GM19193 (cell line): ENCODE results near the gene CACNG3.

Experiments used
- POLR2A ChIP-seq: IDR thresholded peaks from 4 replicates; pipeline ENCODE4 v1.6.1; 2011; ENCODE audit not compliant: insufficient read depth, insufficient read length; ENCODE audit errors: extremely low read depth

The CACNG3 gene

GRCh38 chr16:24302636-24303035, 46.5 kb downstream of the CACNG3 start:
- no peak for TF ChIP-seq POLR2A

DNA sequence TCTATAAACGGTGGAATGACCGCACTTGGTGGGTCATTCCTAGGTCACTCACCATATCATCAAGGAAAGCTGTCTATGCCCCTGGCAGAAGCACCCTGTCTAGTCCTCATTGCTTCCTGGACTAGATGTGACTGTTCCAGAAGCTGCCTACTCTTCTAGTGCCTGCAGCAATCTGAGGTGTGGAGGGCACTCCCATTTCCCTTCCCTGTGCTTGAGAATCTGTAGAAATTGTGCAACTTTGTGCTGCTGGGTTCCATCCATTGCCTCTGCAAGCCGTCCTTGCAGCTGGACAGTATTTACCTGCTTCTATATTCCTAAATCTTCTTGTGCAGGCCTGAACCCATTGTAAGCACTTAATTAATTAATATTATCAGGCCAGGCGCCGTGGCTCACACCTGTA, 52.1 kb downstream of the CACNG3 start:
- no peak for TF ChIP-seq POLR2A

DNA sequence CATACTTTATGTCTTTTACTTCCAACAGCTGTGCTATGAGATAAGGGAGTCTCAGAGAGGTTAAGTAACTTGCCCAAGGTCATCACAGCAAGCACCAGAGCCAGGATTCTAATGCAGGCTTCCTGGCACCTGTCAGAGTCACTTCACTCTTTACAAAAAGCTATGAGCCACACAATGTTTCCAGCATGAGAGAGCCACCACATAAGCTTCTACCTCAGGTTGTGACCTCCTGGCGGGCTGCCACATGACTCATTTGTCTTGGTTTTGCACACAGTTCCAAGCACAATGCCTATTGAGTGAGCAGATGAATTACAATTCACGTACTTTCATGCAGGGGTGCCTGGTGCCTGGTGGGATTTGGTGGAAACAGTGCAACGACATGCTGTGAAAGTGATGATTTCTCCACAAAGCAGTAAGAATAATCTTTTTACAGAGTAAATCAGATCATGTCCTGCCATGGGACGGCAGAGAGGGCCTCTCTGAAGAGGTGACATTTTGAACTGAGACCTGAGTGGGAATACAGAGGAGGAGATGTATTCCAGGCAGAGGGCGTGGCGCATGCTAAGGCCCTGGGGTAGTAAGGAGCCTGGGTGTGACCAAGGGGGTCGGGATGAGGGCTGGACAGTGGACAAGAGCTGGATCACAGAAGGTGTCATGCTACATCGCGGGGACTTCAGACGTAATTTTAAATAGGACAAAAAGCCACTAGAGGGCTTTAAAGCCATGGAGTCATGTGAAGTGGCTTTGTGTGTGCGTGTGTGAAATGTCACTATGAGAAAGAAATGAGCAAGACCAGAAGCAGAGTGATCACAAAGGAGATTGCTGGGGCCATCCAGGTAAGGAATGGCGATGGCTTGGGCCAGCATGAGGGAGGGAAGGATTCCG, 53.4 kb downstream of the CACNG3 start:
- no peak for TF ChIP-seq POLR2A

- no peak for TF ChIP-seq POLR2A
Measured at GRCh38 chr16:24315343-24315742, 59.2 kb downstream of the CACNG3 start.

DNA sequence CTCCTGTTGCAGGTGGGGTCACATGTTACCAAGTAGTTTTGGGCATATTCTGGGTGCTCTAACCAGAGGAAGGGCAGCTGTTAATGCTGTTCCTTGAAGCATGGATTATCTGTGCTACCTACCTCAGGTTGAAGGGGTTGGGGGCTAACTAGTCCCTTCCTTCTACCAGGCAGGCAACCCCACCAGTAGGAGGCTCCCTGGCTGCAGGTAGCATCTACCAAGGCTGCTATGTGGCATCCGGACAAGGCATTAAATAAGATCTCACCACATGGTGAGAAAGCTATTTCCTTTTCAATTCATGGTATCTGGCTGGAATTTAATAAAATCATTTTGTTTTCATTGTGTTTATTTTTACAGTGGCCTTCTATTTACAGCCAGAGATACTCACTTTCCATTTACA, 62.5 kb downstream of the CACNG3 start:
- no peak for TF ChIP-seq POLR2A

DNA sequence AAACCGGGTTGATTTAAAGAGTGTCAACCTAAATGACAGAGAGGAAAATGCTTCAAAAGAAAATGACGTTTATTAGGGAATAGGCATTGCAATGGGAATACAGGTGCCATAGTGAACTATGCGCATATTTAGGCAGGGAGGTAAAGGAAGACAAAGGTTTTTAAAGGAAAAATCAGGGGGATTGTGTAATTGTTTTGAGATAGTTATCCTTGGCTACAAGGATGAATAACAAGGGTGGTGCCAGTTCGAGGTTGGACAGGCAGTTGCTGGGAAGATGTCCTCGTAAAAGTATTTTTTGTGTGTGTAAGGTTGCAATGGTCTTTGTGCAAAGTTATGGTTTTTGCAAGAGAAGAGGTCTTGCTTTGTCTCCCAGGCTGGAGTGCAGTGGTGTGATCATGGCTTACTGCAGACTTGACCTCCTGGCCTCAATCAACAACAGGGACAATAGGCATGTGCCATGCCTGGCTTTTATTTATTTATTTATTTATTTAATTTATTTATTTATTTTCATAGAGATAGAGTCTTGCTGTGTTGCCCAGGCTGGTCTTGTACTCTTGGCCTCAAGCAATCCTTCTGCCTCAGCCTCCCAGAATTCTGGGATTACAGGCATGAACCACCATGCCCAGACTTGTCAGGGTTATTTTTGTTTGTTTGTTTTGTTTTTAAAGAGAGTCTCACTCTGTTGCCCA, 63.1 kb downstream of the CACNG3 start:
- TF ChIP-seq POLR2A, result no peak

DNA sequence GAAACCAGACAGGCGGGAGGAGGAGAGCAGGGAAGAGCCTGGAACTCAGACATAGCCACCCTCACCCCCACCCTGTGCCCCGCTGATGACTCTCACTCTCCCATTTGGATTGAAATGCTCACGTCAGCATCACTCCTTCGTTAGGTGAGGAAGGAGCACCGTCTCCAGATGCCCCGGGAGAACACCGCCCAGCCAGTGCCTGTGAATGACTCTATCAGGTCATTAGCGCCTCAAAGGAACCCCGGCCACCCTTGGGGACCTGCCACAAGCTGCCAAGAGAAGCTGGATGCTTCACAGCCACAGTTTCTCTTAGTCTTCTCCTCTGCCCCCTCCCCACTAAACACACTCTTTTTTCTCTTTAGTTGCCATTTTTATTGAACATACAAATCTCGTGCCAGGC, 66.0 kb downstream of the CACNG3 start:
- no peak for TF ChIP-seq POLR2A

DNA sequence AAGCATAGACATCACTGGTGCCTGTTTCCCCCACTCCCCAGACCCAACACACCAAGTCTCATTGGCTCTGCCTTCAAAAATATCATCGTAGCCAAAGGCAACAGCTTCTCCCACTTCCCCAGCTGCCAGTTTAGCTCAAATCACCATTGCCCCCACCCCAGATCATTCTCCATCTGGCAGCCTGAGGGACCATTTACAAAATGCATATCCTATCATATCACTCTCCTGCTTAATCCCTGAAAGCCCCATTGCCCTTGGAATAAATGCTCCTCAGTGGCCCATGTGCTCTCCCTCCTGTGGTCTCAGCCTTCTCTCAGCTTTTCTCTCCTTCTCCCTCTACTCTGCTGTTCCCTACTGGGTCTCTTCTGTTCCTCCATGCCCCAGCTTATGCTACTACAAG, 68.3 kb downstream of the CACNG3 start:
- no peak for TF ChIP-seq POLR2A

GRCh38 chr16:24328835-24329452, 72.8 kb downstream of the CACNG3 start:
- no peak for TF ChIP-seq POLR2A

DNA sequence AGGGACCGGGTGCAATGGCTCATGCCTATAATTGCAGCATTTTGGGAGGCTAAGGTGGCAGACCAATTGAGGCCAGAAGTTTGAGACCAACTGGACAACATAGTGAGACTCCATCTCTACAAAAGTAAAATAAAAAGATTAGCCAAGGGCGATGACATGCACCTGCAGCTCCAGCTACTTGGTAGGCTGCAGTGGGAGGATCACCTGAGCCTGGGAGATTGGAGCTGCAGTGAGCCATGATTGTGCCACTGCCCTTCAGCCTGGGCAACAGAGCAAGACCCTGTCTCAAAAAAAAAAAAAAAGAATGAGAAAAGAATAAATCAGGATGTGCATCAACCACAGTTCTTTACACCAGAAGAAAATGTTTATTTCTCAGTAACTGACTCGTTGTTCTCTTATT, 76.0 kb downstream of the CACNG3 start:
- TF ChIP-seq POLR2A, result no peak

GRCh38 chr16:24332582-24333090, 76.5 kb downstream of the CACNG3 start:
- TF ChIP-seq POLR2A, result no peak

GRCh38 chr16:24336491-24336890, 80.4 kb downstream of the CACNG3 start:
- no peak for TF ChIP-seq POLR2A

- no peak for TF ChIP-seq POLR2A
Measured at GRCh38 chr16:24337013-24337412, 80.9 kb downstream of the CACNG3 start.

GRCh38 chr16:24344784-24345183, 88.6 kb downstream of the CACNG3 start:
- TF ChIP-seq POLR2A, result no peak

DNA sequence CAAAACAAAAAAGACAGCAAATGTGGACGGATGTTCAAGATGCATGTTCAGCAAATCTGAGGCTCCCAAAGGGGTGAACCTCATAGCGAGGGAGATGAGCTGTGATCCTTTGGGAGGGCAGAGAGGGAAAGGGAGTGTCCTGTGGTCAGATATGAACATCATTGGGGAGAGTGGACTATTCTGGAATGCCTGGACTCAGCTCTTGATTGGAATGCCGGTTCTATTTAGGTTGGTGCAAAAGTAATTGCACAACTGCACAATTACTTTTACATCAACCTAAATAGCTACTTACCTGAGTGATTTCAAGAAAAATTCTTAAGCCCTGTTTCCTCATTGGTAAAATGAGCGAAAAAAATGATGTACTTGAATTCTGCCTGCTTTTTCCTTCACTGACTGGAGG, 89.6 kb downstream of the CACNG3 start:
- TF ChIP-seq POLR2A, result no peak

DNA sequence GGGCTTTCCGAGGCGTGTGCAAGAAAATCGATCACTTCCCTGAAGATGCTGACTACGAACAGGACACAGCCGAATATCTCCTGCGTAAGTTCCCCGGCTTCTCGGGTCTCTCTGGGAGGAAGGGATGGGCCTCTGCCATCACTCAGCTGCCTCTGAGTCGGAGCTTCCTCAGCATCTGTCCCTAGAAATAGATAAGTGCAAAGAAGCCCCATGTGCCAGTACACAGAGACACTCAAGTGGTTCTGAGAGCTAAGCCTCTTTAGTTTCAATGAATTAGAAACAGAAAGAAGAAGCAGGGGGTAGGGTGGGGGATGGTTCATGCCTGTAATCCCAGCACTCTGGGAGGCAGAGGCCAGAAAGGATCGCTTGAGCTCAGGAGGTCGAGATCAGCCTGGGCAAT, 90.6 kb downstream of the CACNG3 start:
- TF ChIP-seq POLR2A, result no peak

DNA sequence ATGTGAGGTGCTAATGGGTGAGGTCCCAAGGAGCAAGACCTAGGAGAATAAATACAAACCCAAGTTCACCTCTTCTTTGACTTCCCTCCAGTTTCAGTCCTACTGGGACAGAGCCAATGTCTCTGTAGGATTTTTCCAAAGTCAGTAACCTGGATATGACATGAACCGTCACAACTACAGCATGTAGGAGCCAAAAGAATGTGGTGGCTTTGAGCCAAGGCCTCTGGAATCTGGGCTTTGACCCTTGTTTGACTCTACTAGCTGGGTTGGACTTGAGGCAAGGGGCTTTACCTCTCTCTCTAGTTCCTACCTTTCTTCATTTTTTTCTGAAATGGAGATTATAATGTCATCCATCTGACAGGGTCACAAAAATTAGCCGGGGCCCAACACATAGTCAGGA, 91.4 kb downstream of the CACNG3 start:
- no peak for TF ChIP-seq POLR2A
